Parathyroid adenoma (tissue), 2 donors: ENCODE results near the gene PLS1.
"Not testable (repeated sequence)": the region's sequence is repeated elsewhere in the genome, so short reads cannot be mapped to it uniquely, and the experiment has no call there.

Experiments used
- H2AFZ ChIP-seq: fragments of 300-600 bp; sonication (generic); one replicate; pipeline ENCODE4 v1.7.0; 2017; ENCODE audit warnings: antibody characterized with exemption, mild to moderate bottlenecking
- H3K27ac ChIP-seq: fragments of 300-600 bp; sonication (generic); one replicate; pipeline ENCODE4 v1.7.0; 2017
- H3K27me3 ChIP-seq: fragments of 300-600 bp; sonication (generic); one replicate; pipeline ENCODE4 v1.7.0; 2017; ENCODE audit warnings: low read length; ENCODE audit not compliant: control insufficient read depth, insufficient read depth
- H3K36me3 ChIP-seq: fragments of 300-600 bp; sonication (generic); one replicate; pipeline ENCODE4 v1.7.0; 2017; ENCODE audit warnings: low read length; ENCODE audit not compliant: control insufficient read depth, insufficient read depth
- H3K4me1 ChIP-seq: fragments of 300-600 bp; sonication (generic); one replicate; pipeline ENCODE4 v1.7.0; 2017; ENCODE audit warnings: control low read depth
- H3K4me2 ChIP-seq: fragments of 300-600 bp; sonication (generic); one replicate; pipeline ENCODE4 v1.7.0; 2017; ENCODE audit warnings: low read length
- H3K4me3 ChIP-seq: fragments of 300-600 bp; sonication (generic); one replicate; pipeline ENCODE4 v1.7.0; 2017; ENCODE audit warnings: low read depth, low read length
- H3K79me2 ChIP-seq: fragments of 300-600 bp; sonication (generic); one replicate; pipeline ENCODE4 v1.7.0; 2017; ENCODE audit warnings: control low read depth
- H3K9ac ChIP-seq: fragments of 300-600 bp; sonication (generic); one replicate; pipeline ENCODE4 v1.7.0; 2017; ENCODE audit warnings: mild to moderate bottlenecking
- H3K9me3 ChIP-seq: fragments of 300-600 bp; sonication (generic); one replicate; pipeline ENCODE4 v1.7.0; 2017; ENCODE audit warnings: low read length; ENCODE audit not compliant: control insufficient read depth
- CTCF ChIP-seq: fragments of 300-600 bp; sonication (generic); IDR thresholded peaks from one replicate; pipeline ENCODE4 v1.7.0; 2017; ENCODE audit warnings: antibody characterized with exemption, mild to moderate bottlenecking
- donor health status: primary hyperparathyroidism.

The PLS1 gene

GRCh38 chr3:142563496-142563997 is 32.6 kb upstream of the PLS1 start:
- Histone ChIP-seq H3K9me3 (no peaks in the 10 kb centered on the region), H3K4me3 (no peak overlapping the region), H3K27ac (no peak overlapping the region), H3K9ac (no peak overlapping the region), H3K4me2 (no peak overlapping the region), H2AFZ (no peak overlapping the region), H3K79me2 (peaks cover 4% of the 10 kb centered on the region), H3K27me3 (no peaks in the 10 kb centered on the region), H3K36me3 (no peaks in the 10 kb centered on the region), H3K4me1 (no peaks in the 10 kb centered on the region)
- no peak for TF ChIP-seq CTCF

- H3K4me1 ChIP-seq = no peaks in the 10 kb centered on the region
- H3K4me3 ChIP-seq = no peak overlapping the region
- H3K9ac ChIP-seq = no peak overlapping the region
- no peaks in the 10 kb centered on the region for H3K36me3 ChIP-seq
- peaks cover 24% of the 10 kb centered on the region for H3K79me2 ChIP-seq
- no peaks in the 10 kb centered on the region for H3K27me3 ChIP-seq
- H3K9me3 ChIP-seq = no peaks in the 10 kb centered on the region
- H3K4me2 ChIP-seq = no peak overlapping the region
- no peak overlapping the region for H3K27ac ChIP-seq
- no peak overlapping the region for H2AFZ ChIP-seq
- no peak for TF ChIP-seq CTCF
Observed at GRCh38 chr3:142566096-142566495, 30.1 kb upstream of the PLS1 start.

GRCh38 chr3:142568393-142569017 is 27.7 kb upstream of the PLS1 start:
- Histone ChIP-seq H3K27me3 (no peaks in the 10 kb centered on the region), H3K4me2 (no peak overlapping the region), H3K36me3 (no peaks in the 10 kb centered on the region), H3K27ac (no peak overlapping the region), H3K4me1 (no peaks in the 10 kb centered on the region), H3K9ac (no peak overlapping the region), H3K4me3 (no peak overlapping the region), H3K79me2 (peaks cover 38% of the 10 kb centered on the region), H2AFZ (no peak overlapping the region), H3K9me3 (no peaks in the 10 kb centered on the region)
- TF ChIP-seq CTCF = no peak

GRCh38 chr3:142569422-142569821 is 26.8 kb upstream of the PLS1 start:
- not testable (repeated sequence) for H3K4me1 ChIP-seq, H3K4me3 ChIP-seq, H3K9ac ChIP-seq, H3K9me3 ChIP-seq, H3K36me3 ChIP-seq, H3K4me2 ChIP-seq, H3K27me3 ChIP-seq, H3K27ac ChIP-seq, H2AFZ ChIP-seq
- H3K79me2 ChIP-seq = peaks cover 38% of the 10 kb centered on the region

GRCh38 chr3:142574223-142574622 is 22.0 kb upstream of the PLS1 start:
- not testable (repeated sequence) for H3K4me3 ChIP-seq, H2AFZ ChIP-seq, H3K36me3 ChIP-seq, H3K4me2 ChIP-seq, H3K9me3 ChIP-seq, H3K27me3 ChIP-seq, H3K4me1 ChIP-seq, H3K9ac ChIP-seq, H3K27ac ChIP-seq
- peaks cover 55% of the 10 kb centered on the region for H3K79me2 ChIP-seq

- no peak overlapping the region for H3K27ac ChIP-seq
Observed at GRCh38 chr3:142574665-142575064, 21.5 kb upstream of the PLS1 start.

More at GRCh38 chr3:142574665-142575064, 21.5 kb upstream of the PLS1 start:
- Histone ChIP-seq H3K9ac (no peak overlapping the region), H2AFZ (no peak overlapping the region), H3K36me3 (no peaks in the 10 kb centered on the region), H3K9me3 (no peaks in the 10 kb centered on the region), H3K4me3 (no peak overlapping the region), H3K4me1 (peaks cover 12% of the 10 kb centered on the region), H3K4me2 (no peak overlapping the region), H3K79me2 (peaks cover 50% of the 10 kb centered on the region), H3K27me3 (no peaks in the 10 kb centered on the region)
- TF ChIP-seq CTCF = no peak
